GM18861 (cell line): Measurements from ENCODE around the gene EML4.

Experiments
- ATAC-seq: cut with Tn5 transposase; IDR thresholded peaks from one replicate; pipeline ENCODE4 v1.9.1; 2021; ENCODE audit not compliant: unreplicated experiment

Gene EML4

GRCh38 chr2:42218712-42219111 is 49.6 kb downstream of the EML4 start:
- no peak for ATAC-seq

- ATAC-seq = no peak
Observed at GRCh38 chr2:42219160-42219559, 50.0 kb downstream of the EML4 start.

DNA sequence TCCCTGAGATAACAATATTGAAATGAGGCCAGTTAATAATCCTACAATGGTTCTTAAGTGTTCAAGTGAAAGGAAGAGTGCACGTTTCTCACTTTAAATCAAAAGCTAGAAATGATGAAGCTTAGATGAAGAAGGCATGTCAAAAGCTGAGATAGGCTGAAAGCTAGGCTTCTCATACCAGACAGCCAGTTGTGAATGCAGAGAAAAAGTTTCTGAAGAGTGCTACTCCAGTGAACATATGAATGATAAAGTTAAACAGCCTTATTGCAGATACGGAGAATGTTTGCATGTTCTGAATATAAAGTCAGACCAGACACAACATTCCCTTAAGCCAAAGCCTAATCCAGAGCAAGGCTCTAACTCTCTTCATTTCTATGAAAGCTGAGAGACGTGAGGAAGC is 51.4 kb downstream of the EML4 start:
- ATAC-seq = no peak

GRCh38 chr2:42223067-42223854 is 54.1 kb downstream of the EML4 start:
- ATAC-seq = no peak

- ATAC-seq = peak; percentile 47
Observed at GRCh38 chr2:42223855-42224268, 54.7 kb downstream of the EML4 start.

DNA sequence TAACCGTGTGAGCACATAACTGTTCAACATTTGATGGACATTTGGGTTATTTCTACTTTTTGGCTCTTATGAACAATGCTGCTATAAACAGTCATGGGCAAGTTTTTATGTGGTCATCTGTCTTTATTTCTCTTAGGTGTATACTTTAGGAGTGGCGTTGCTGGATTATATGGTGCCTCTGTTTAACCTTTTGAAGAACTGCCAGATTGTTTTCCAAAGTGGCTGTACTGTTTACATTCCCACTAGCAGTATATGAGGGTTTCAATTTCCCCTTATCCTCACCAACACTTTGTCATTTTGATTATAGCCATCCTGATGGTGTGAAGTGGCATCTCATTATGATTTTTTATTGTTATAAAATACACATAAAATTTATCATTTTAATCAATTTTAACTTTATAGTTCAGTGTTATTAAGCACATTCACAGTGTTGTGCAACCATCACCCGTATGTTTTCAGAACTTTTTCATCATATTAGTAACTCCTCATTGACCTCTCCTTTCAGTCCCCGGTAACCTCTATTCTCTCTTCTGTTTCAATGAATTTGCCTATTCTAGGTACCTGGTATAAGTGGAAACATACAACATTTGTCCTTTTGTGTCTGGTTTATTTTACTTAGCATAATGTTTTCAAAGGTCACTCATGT is 55.4 kb downstream of the EML4 start:
- no peak for ATAC-seq

DNA sequence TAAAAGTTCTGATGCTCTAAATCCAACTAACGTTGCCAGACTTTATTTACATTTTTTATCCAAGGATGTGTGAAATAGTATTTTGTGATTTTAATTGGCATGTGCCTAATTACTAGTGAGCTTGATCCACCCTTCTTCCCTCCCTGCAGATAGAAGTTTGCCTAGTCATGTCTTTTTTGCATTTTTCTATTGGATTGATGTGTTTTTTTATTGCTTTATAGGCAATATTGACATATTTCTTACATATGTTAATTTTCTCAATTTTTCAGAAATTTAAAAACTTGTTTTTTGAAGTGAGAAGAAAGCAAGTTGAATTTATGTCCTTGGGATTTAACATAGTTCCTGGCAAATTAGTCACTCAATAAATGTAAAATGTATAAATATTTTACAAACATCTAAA is 56.4 kb downstream of the EML4 start:
- no peak for ATAC-seq

DNA sequence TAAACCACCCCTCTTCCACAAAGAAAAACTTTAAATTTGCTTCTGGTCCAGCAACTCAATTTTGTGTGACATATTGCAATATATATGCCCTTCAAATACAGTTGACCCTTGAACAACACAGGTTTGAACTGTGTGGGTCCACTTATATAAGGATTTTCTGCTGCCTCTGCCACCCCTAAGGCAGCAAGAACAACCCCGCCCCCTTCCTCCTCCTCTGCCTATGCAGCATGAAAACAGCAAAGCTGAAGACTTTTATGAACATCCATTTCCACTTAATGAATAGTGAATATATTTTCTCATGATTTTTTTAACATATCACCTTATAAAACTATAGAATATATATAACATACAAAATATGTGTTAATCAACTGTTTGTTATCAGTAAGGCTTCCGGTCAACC is 58.3 kb downstream of the EML4 start:
- ATAC-seq = no peak

GRCh38 chr2:42228101-42228500 is 58.9 kb downstream of the EML4 start:
- no peak for ATAC-seq

- no peak for ATAC-seq
Observed at GRCh38 chr2:42229949-42230348, 60.8 kb downstream of the EML4 start.

GRCh38 chr2:42230891-42231290 is 61.7 kb downstream of the EML4 start:
- ATAC-seq = no peak

GRCh38 chr2:42232024-42232423 is 62.9 kb downstream of the EML4 start:
- ATAC-seq = no peak

- no peak for ATAC-seq
Observed at GRCh38 chr2:42233976-42234441, 64.9 kb downstream of the EML4 start.

GRCh38 chr2:42236911-42237310 is 67.8 kb downstream of the EML4 start:
- ATAC-seq = no peak

DNA sequence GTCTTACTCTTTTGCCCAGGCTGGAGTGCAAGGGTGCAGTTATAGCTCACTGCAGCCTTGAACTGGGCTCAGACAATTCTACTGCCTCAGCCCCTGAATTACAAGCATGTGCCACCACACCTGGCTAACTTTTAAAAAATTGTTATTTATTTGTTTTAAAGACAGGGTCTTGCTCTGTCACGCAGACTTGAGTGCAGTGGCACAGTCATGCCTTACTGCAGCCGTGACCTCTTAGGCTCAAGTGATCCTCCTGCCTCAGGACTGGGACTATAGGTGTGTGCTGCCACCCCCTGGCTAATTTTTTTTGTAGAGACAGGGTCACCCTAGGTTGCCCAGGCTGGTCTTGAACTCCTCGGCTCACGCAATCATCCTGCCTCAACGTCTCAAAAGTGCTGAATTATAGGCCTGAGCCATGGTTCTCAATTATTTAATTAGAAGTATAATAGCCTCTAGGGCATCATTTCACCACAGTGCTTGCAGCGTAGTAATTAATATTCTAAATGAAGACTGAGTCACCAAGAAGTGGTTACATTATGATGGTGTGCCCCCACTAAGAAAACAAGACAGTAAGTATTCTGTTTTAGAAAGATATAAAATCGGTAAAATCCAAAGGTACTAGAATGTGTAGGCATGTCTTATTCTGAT is 69.6 kb downstream of the EML4 start:
- ATAC-seq = peak; percentile 82

DNA sequence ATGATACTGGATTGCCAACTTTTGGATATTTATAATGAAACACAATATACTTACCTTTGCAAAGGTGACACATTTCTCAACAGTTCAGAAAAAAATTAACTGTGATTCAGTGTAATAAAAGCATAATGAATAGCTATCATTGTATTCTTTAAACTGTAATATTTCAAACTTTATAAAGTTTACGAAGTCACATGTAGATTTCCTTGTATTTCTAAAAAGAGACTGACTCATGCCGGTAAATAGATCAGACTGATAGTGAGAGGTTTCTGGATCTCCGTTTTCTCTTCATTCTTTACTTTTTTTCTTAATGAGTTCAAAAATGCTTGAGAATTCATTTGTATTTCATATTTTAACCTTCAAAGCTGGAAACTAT is 70.1 kb downstream of the EML4 start:
- ATAC-seq = no peak

GRCh38 chr2:42239811-42240210 is 70.7 kb downstream of the EML4 start:
- ATAC-seq = no peak

GRCh38 chr2:42241517-42241916 is 72.4 kb downstream of the EML4 start:
- ATAC-seq = no peak

DNA sequence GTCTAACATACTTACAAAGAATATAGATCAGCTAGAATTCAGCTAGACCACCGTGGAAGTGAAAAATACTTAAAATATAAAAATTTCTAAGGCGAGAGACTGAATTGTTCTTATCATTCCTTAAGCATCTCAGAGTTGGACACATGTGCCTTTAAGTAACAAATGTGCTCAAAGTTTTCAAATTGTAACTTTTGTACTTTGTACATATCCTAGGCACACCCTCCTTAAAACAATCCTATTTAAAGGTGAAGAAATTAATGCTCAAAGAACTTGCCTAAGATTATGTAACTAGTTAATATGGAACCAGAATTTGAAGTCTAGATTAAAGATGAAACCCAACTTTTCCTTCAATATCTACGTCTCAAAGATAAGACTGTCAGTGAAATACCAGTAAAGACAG is 74.1 kb downstream of the EML4 start:
- no peak for ATAC-seq

- no peak for ATAC-seq
Observed at GRCh38 chr2:42244520-42244919, 75.4 kb downstream of the EML4 start.

GRCh38 chr2:42245396-42245795 is 76.2 kb downstream of the EML4 start:
- no peak for ATAC-seq

- no peak for ATAC-seq
Observed at GRCh38 chr2:42246562-42246961, 77.4 kb downstream of the EML4 start.
